Measurements from ENCODE around the gene PECR. TPM values are rescaled to one million over a fixed set of nuclear protein-coding genes. Genes with fewer than 3 reads are reported as not detected.

PECR gene
- total and polyA plus RNA-seq, 9 of the 15 experiments (the other 6 are each of a cell fraction or from before 2014, with no cell fraction given): 1.1 to 10.3 (median 8.2) TPM

DNA sequence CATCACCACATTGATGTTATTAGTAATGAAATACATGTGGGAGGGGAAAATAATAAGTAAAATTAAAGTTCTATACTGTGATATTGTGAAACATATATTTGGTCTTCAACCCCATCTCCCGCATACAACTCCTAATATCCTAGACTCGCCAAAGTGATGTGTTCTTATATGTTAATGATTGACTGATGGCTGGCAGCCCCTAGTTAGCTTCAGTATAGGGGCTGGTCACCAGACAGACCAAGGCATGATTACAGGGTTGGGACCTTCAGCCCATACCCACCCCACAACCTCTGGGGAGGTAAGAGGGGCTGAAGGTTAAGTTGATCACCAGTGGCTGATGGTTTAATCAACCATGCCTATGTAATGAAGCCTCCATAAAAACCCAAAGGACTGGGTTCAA, 40.2 kb downstream of the PECR start:
- TF ChIP-seq ZNF766 (CRISPR knock-in tag; conservative IDR thresholded peaks at IDR 0.05) (no peak), HCFC1 (IDR thresholded peaks at IDR 0.05; ENCODE audit: low read depth, low read length) (no peak), L3MBTL2 (IDR thresholded peaks at IDR 0.05) (no peak), MEIS2 (IDR thresholded peaks at IDR 0.05; ENCODE audit: partially characterized antibody) (no peak), EHMT2 (IDR thresholded peaks at IDR 0.05) (no peak), TEAD2 (tag; IDR thresholded peaks at IDR 0.05) (no peak), HOXB6 (CRISPR knock-in tag; IDR thresholded peaks at IDR 0.05; ENCODE audit: borderline replicate concordance) (no peak), ZNF507 (tag; conservative IDR thresholded peaks at IDR 0.05) (no peak), TBP (optimal IDR thresholded peaks at IDR 0.05; ENCODE audit: low read depth, low read length) (no peak), E2F6 (IDR thresholded peaks at IDR 0.05; ENCODE audit: borderline replicate concordance in 1 of 2, extremely low read depth in 1 of 2, insufficient read depth in 1 of 2, insufficient read length in 1 of 2, low read depth in 1 of 2, low read length in 1 of 2, poor library complexity in 1 of 2, severe bottlenecking in 1 of 2) (no peak), POLR3G (IDR thresholded peaks at IDR 0.05; ENCODE audit: extremely low read depth, insufficient read length, insufficient replicate concordance) (no peak), MYNN (IDR thresholded peaks at IDR 0.05) (no peak), MYNN (CRISPR knock-in tag; IDR thresholded peaks at IDR 0.05) (no peak), IRF1 (CRISPR knock-in tag; IDR thresholded peaks at IDR 0.05; ENCODE audit: borderline replicate concordance) (no peak)
- TF ChIP-seq, protein P1, sequence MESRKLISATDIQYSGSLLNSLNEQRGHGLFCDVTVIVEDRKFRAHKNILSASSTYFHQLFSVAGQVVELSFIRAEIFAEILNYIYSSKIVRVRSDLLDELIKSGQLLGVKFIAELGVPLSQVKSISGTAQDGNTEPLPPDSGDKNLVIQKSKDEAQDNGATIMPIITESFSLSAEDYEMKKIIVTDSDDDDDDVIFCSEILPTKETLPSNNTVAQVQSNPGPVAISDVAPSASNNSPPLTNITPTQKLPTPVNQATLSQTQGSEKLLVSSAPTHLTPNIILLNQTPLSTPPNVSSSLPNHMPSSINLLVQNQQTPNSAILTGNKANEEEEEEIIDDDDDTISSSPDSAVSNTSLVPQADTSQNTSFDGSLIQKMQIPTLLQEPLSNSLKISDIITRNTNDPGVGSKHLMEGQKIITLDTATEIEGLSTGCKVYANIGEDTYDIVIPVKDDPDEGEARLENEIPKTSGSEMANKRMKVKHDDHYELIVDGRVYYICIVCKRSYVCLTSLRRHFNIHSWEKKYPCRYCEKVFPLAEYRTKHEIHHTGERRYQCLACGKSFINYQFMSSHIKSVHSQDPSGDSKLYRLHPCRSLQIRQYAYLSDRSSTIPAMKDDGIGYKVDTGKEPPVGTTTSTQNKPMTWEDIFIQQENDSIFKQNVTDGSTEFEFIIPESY (CRISPR knock-in tag; IDR thresholded peaks at IDR 0.05): no peak
- Histone ChIP-seq H3K4me2 (ENCODE audit: insufficient read depth, low read length) (no peak overlapping the region), H2AFZ (ENCODE audit: low read depth, low read length) (no peak overlapping the region), H3K27ac (ENCODE audit: extremely low read depth, low read depth, low read length) (no peak overlapping the region), H3K9me3 (replicated peaks; ENCODE audit: control insufficient read depth, insufficient read depth, low read depth, low read length) (no peaks in the 10 kb centered on the region), H3K4me3 (no peak overlapping the region), H3K36me3 (ENCODE audit: control insufficient read depth, insufficient read depth, low read length) (no peaks in the 10 kb centered on the region), H3K9ac (ENCODE audit: insufficient read depth in 1 of 2, low read depth in 2 of 2, low read length in 2 of 2) (no peak overlapping the region), H3K79me2 (ENCODE audit: control insufficient read depth, insufficient read depth, low read length) (no peaks in the 10 kb centered on the region), H4K20me1 (replicated peaks; ENCODE audit: control insufficient read depth, insufficient read depth, low read length) (no peaks in the 10 kb centered on the region), H3K27me3 (ENCODE audit: control insufficient read depth in 2 of 2, insufficient read depth in 2 of 2, low read length in 2 of 2) (no peaks in the 10 kb centered on the region), H3K9me1 (ENCODE audit: control insufficient read depth, insufficient read depth, low read length) (peaks cover 3% of the 10 kb centered on the region), H3K4me1 (replicated peaks in 1 of 2; ENCODE audit: control insufficient read depth in 2 of 2, insufficient read depth in 2 of 2, low read length in 2 of 2) (no peaks in the 10 kb centered on the region; a peak in 1 of 5 replicates)
- FAIRE-seq (no peak), DNase-seq (ENCODE audit: extremely low read depth in 1 of 4, low spot score in 3 of 4) (no peak), ATAC-seq (no peak)
- BruUV-seq (replicated peaks): no TSS peak
- intact Hi-C loops (cut with micrococcal nuclease) (no loop called here), in situ Hi-C loops (cut with MboI) (no loop called here)
- CTCF ChIA-PET (ENCODE audit: low intra/inter-chr PET ratio): no interaction called here
- 91% methylated on average over 2 of the region's 2 CpGs for whole genome bisulfite sequencing (ENCODE audit: insufficient coverage, low coverage, missing lambda C conversion rate)
- POLR2A ChIA-PET: no interaction called here
